Transverse colon (tissue), 4 donors: ENCODE measurements around the gene SCAI.

ENCODE experiments used
- EP300 ChIP-seq: sonication (generic); formaldehyde crosslinking; IDR thresholded peaks from one replicate; pipeline ENCODE4 v1.6.1; 2017; ENCODE audit warnings: antibody characterized with exemption, low read depth
- POLR2A ChIP-seq: fragments of 450-650 bp; IDR thresholded peaks from one replicate; pipeline ENCODE4 v1.6.1; 2016; ENCODE audit warnings: antibody characterized with exemption, mild to moderate bottlenecking, moderate library complexity
- POLR2AphosphoS5 ChIP-seq, 3 donors: sonication (generic); formaldehyde crosslinking; IDR thresholded peaks; one replicate each; pipeline ENCODE4 v1.6.1; 2016; ENCODE audit warnings: antibody characterized with exemption in 3 of 3
- TF ChIP-seq, protein P1 (sequence below), 5 experiments: fragments of 200-600 bp in 3 of 5; fragments of 450-650 bp in 2 of 5; sonication (generic) in 3 of 5; IDR thresholded peaks; 1 replicate in 2 of 5; 2 replicates in 3 of 5; pipeline ENCODE4 v1.5.1; 2016 to 2017; ENCODE audit warnings: antibody characterized with exemption in 5 of 5, inconsistent platforms in 3 of 5, mild to moderate bottlenecking in 2 of 5, moderate library complexity in 1 of 5

DNA sequence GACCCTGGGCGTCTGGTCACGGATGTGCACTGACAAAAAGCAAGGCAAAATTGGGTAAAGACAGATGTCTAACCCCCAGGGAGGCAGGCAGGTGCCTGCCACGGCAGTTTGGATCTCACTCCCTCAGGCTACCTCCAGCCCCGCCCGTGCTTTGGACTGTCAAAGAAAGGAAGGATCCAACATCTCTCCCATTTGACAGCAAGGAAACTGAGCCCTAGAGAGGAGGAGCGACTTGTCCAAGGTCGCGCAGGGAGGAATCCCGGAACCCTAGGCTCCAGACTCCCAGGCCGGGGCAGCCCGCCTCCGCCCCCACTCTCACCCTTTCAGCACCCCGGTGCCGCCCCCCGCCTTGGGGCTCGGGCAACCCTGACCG lies 202.8 kb downstream of the SCAI start:
- TF ChIP-seq, protein P1, sequence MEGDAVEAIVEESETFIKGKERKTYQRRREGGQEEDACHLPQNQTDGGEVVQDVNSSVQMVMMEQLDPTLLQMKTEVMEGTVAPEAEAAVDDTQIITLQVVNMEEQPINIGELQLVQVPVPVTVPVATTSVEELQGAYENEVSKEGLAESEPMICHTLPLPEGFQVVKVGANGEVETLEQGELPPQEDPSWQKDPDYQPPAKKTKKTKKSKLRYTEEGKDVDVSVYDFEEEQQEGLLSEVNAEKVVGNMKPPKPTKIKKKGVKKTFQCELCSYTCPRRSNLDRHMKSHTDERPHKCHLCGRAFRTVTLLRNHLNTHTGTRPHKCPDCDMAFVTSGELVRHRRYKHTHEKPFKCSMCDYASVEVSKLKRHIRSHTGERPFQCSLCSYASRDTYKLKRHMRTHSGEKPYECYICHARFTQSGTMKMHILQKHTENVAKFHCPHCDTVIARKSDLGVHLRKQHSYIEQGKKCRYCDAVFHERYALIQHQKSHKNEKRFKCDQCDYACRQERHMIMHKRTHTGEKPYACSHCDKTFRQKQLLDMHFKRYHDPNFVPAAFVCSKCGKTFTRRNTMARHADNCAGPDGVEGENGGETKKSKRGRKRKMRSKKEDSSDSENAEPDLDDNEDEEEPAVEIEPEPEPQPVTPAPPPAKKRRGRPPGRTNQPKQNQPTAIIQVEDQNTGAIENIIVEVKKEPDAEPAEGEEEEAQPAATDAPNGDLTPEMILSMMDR (IDR thresholded peaks at IDR 0.05), result no peak
- TF ChIP-seq EP300 (no peak), POLR2AphosphoS5 (IDR thresholded peaks at IDR 0.05) (no peak), POLR2A (no peak)
